ENCODE results near the gene STK38. TPM values are rescaled to one million over a fixed set of nuclear protein-coding genes. Genes with fewer than 3 reads are reported as not detected.

Gene STK38
- total and polyA plus RNA-seq, 9 of the 15 experiments (the other 6 are each of a cell fraction or from before 2014, with no cell fraction given), result 5.7 to 28.7 (median 19.5) TPM

- no peak for TF ChIP-seq CREB5 (CRISPR knock-in tag; IDR thresholded peaks at IDR 0.05)
- peak; percentile 58; the same call in 1 of the 2 replicates for TF ChIP-seq ZNF583 (CRISPR knock-in tag; IDR thresholded peaks at IDR 0.05)
- 0 out of 2 replicates have a peak, but pooled peaks have one; percentile 33 for TF ChIP-seq JUND (IDR thresholded peaks at IDR 0.05; ENCODE audit: borderline replicate concordance, low read depth, low read length)
- TF ChIP-seq JUND (tag; IDR thresholded peaks at IDR 0.05; ENCODE audit: borderline replicate concordance, low read depth, low read length), result peak; percentile 35; the same call in 1 of the 3 replicates
- TF ChIP-seq RBBP5 (IDR thresholded peaks at IDR 0.05; ENCODE audit: borderline replicate concordance, insufficient read depth, low read length, poor library complexity, severe bottlenecking), result peak; percentile 92
- TF ChIP-seq ELF2 (CRISPR knock-in tag; IDR thresholded peaks at IDR 0.05), result peak; percentile 62; the same call in 1 of the 2 replicates
- TF ChIP-seq ELF1 (tag; IDR thresholded peaks at IDR 0.05), result no peak; the same call in 1 of the 2 replicates
- no peak for TF ChIP-seq SMC3 (conservative IDR thresholded peaks at IDR 0.05; ENCODE audit: insufficient read depth, low read depth, low read length)
- TF ChIP-seq CHD1 (IDR thresholded peaks at IDR 0.05; ENCODE audit: low read length), result peak; percentile 93
- no peak for TF ChIP-seq NELFE (IDR thresholded peaks at IDR 0.05; ENCODE audit: insufficient read depth, insufficient read length)
- TF ChIP-seq E2F3 (CRISPR knock-in tag; IDR thresholded peaks at IDR 0.05), result peak; percentile 38; the same call in 1 of the 2 replicates
- 0 out of 2 replicates have a peak, but pooled peaks have one; percentile 15 for TF ChIP-seq RHOXF2B (CRISPR knock-in tag; conservative IDR thresholded peaks at IDR 0.05)
- TF ChIP-seq SOX6 (IDR thresholded peaks at IDR 0.05), result no peak
- no peak for TF ChIP-seq RFX7 (CRISPR knock-in tag; IDR thresholded peaks at IDR 0.05)
- no peak for TF ChIP-seq NCOA2 (IDR thresholded peaks at IDR 0.05; ENCODE audit: partially characterized antibody in 2 of 2)
- TF ChIP-seq, protein P1, sequence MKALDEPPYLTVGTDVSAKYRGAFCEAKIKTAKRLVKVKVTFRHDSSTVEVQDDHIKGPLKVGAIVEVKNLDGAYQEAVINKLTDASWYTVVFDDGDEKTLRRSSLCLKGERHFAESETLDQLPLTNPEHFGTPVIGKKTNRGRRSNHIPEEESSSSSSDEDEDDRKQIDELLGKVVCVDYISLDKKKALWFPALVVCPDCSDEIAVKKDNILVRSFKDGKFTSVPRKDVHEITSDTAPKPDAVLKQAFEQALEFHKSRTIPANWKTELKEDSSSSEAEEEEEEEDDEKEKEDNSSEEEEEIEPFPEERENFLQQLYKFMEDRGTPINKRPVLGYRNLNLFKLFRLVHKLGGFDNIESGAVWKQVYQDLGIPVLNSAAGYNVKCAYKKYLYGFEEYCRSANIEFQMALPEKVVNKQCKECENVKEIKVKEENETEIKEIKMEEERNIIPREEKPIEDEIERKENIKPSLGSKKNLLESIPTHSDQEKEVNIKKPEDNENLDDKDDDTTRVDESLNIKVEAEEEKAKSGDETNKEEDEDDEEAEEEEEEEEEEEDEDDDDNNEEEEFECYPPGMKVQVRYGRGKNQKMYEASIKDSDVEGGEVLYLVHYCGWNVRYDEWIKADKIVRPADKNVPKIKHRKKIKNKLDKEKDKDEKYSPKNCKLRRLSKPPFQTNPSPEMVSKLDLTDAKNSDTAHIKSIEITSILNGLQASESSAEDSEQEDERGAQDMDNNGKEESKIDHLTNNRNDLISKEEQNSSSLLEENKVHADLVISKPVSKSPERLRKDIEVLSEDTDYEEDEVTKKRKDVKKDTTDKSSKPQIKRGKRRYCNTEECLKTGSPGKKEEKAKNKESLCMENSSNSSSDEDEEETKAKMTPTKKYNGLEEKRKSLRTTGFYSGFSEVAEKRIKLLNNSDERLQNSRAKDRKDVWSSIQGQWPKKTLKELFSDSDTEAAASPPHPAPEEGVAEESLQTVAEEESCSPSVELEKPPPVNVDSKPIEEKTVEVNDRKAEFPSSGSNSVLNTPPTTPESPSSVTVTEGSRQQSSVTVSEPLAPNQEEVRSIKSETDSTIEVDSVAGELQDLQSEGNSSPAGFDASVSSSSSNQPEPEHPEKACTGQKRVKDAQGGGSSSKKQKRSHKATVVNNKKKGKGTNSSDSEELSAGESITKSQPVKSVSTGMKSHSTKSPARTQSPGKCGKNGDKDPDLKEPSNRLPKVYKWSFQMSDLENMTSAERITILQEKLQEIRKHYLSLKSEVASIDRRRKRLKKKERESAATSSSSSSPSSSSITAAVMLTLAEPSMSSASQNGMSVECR (CRISPR knock-in tag; IDR thresholded peaks at IDR 0.05), result peak; percentile 58; the same call in 1 of the 2 replicates
- peak; percentile 66; the same call in 1 of the 2 replicates for TF ChIP-seq MTA3 (IDR thresholded peaks at IDR 0.05; ENCODE audit: borderline replicate concordance)
- no peak for TF ChIP-seq ZNF23 (CRISPR knock-in tag; IDR thresholded peaks at IDR 0.05)
- 0 out of 2 replicates have a peak, but pooled peaks have one; percentile 4 for TF ChIP-seq ATF4 (CRISPR knock-in tag; IDR thresholded peaks at IDR 0.05)
- TF ChIP-seq ZBTB17 (CRISPR knock-in tag; IDR thresholded peaks at IDR 0.05), result peak; percentile 56; the same call in 1 of the 2 replicates
- 0 out of 2 replicates have a peak, but pooled peaks have one; percentile 22 for TF ChIP-seq SIN3B (IDR thresholded peaks at IDR 0.05; ENCODE audit: low read depth)
- TF ChIP-seq ETV1 (tag; conservative IDR thresholded peaks at IDR 0.05; ENCODE audit: low read depth), result peak; percentile 59
Measured at GRCh38 chr6:36546920-36547645, at the start of gene STK38 (continued).

All from K562 (cell line).